GM21619 (cell line): ENCODE measurements around the gene ASPSCR1.
"Not testable (repeated sequence)": the region's sequence is repeated elsewhere in the genome, so short reads cannot be mapped to it uniquely, and the experiment has no call there.

ENCODE experiments used
- ATAC-seq: cut with Tn5 transposase; IDR thresholded peaks from one replicate; pipeline ENCODE4 v1.9.1; 2021; ENCODE audit not compliant: unreplicated experiment

The ASPSCR1 gene

DNA sequence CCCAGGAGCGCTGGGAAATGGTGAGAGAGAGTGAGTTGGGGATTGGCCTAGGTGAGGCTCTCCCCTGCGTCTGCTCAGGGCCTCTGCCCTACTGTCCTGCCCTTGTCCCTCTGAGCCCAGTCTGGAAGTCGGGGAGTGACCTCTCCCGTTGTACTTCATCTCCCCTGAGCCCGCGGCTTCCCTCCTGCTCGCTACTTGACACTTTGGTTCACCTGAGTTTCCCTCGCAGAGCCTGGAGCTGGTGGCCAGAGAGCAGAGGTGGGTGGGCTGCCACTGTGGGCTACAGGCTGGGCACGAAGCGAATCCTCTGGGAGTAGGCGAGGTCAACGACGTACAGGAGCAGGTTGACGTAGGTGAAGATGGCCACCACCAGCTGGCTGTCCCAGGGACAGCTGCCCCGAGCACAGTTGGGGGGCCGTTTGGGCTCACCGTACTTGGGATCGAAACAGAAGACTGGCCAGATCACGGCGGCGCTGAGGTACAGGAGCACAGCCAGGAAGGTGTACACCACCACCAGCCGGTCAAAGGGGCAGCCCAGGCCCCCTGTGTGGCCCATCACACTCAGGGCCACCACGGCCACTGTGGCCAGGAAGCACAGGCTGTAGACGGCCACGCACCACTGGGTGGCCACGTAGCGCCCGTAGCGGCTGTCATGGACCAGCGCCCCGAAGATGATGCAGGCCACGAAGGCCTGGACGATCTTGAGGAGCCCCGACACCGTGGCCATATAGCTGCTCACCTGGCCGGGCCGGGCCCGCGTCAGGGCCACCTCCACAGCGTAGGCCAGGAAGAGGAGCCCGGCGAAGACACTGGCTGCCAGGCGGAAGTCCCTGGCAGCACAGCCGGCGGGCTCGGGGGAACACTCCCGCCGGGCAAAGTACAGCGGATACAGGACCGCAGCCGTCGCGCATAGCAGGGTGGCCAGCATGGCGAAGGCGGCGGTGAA is 36.6 kb upstream of the ASPSCR1 start:
- no peak for ATAC-seq

DNA sequence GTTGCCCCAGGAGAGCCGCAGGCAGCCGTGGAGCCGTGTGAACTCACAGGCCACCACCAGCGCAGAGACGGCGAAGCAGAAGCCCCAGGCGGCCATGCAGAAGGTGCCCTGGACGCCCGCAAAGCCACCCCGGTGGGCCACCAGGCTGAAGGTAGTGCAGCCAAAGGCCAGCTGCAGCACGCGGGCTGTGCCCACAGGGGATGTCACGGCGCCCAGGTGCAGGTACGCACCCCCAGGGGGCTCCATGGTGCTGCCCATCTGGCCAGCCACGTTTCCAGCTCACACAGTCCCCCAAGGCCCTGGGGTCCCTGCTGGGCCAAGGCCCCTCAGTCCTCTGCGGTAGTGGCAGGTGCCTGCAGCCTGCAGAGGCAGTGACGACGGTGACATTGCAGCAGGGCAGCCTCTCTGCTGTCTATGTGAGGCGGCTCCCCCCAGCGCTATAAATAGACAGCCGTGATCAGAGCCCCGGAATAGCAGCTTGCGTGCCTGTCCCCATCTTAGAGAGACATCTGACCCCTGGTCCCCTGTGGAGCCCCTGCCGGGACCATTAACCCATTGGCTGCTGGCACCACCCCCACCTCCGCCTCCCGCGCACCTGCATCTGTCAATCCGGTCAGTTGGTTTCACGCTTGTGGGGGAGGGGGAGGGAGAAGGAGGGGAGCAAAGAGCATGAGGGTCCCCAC is 35.8 kb upstream of the ASPSCR1 start:
- no peak for ATAC-seq

DNA sequence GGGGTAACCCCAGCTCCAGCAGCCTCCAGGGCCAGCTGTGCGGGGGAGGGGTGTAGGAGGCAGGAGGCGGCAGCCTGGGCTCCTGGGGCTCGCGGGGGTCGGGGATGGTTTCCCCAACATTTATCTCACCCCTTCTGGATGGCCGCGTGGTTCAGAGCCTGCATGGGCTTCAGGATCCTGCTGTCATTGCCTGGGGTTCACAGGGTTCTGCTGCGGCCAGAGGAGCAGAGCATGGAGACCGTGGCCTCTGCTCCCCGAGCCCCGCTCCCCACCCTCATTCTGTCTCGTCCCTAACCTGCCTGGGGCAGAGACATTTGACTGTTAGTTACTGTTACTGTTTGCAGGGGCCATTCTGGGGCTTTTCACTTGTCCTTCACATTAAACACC is 35.3 kb upstream of the ASPSCR1 start:
- no peak for ATAC-seq

DNA sequence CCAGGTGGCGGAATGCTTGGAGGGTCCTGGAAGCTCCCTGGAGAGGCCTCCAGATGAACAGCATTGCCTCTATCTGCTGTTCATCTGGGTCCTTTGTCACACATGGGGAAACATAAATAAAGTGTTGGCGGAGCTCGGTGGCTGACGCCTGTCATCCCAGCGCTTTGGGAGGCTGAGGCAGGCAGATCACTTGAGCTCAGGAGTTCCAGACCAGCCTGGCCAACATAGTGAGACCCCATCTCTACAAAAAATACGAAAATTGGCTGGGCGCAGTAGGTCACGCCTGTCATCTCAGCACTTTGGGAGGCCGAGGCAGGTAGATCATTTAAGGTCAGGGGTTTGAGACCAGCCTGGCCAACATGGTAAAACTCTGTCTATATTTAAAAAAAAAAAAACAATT is 32.6 kb upstream of the ASPSCR1 start:
- no peak for ATAC-seq

DNA sequence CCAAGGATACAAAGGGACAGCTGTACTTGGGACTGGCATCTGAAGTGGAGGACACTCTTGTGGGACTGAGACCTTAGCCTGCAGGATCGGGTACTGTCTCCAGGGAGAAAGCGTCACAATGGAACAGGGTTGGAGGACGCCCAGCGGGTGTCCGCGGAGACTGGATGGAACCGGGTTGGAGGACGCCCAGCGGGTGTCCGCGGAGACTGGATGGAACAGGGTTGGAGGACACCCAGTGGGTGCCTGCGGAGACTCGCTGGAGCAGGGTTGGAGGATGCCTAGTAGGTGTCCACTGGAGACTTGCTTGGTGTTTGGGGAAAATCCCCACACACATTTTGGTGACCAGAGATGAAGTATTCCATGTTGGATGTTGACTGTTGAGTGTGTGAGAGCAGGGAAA is 30.2 kb upstream of the ASPSCR1 start, which contains the start of gene MYADML2:
Gene MYADML2, minus strand, starts transcription at position 45 of the 400 bp plus-strand sequence. CDS start 5,492 bp downstream, outside the sequence.
- ATAC-seq: no peak

DNA sequence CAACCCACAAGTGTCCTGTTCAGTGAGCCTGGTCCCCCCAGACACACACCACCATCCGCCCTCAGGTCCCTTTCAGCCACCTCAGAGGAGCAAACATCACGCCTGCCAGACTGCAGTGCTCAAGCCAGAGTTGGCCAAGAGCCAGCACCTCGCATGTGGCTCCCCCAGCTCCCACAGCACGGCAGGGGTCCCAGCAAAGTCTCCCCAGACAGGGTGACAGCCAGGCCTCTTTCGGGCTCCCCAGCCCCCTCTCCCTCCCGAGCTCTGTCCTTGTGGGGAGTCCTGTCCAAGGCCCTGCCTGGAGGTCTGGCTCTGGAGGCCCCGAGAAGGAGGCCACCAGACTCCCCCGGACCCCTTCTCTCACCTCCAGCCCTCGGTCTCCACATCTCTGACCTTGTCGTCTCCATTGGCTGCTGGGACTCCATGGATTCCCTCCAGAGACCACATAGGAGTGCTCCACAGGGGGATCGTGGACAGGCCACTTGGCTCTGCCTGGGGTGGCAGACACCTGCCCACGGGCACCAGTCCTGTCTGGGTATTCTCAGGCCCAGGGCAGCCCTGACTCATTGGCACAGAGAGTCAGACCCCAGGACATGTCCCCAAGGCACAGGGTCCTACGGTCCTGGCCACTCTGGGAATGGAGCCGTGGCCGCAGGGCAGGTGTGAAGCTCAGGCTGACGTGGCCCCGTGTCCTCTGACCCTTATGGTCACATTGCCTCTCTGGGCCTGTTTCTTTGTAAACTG is 28.6 kb upstream of the ASPSCR1 start:
- ATAC-seq: no peak

DNA sequence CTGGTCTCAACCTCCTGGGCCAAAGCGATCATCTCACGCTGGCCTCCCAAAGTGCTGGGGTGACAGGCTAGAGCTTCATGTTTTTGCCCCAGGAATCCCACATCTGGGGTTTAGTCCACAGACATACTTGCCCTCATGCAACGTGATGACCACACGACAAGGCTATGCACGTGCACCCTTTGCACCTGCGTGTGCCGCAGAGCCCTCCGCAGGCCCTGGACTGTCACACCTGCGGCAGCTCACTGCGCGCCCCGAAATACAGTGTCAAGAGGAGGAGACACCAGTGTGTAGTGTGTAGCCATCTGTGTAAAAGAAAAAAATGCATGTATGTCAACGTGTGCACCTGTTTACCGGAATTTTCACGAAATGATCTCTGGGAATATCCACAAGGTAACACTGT is 26.9 kb upstream of the ASPSCR1 start:
- ATAC-seq: no peak

DNA sequence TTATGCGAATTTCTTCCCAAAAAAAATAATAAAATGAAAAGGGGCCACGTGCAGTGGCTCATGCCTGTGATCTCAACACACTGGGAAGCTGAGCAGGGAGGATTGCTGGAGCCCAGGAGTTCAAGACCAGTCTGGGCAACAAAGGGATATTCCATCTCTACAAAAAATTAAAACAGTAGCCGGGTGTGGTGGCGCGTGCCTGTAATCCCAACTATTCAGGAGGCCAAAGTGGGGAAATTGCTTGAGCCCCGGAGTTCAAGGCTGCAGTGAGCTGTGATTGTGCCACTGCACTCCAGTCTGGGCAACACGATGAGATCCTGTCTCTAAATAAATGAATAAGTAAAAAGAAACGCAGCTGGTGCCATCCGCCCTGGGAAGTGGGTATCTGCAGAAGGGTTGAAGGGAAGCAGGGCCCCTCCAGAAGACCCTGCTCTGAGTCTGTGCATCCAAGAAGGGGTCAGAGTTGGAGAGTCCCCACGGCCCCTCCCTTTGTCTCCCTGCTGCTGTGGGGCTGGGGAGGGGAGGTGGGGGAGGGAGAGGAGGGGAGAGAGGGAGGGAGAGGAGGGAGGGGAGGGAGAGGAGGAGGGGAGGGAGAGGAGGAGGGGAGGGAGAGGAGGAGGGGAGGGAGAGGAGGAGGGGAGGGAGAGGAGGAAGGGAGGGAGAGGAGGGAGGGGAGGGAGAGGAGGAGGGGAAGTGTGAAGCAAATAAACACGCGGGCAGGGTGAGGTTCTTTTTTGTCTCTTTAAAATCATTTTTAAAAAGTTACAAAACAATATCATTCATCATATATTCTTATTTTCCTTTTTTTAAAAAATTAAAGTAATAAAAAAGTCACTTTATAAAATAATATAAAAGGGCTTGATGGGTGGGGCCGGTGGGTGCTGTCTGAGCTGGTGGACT is 25.4 kb upstream of the ASPSCR1 start:
- no peak for ATAC-seq

DNA sequence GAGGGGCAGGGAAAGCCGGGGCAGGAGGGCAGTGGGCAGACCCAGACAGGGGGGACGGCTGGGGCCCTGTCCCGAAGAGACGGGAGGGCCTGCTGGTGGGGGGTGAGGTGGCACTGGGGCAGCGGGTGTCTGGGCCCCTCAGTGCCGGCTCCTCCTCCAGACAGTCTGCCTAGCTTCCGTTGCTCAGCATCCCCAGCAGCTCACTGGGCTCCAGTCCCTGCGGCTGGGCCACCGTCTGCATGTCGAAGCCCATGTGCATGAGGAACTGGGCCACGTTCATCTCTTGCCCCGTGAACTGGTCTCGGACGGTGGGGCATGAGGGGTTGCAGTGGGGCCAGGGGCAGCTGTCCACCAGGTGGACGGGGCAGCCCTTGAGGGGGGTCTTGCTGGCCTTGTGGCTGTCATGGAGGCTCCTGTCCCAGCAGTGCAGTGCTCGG is 24.6 kb upstream of the ASPSCR1 start:
- ATAC-seq: no peak

DNA sequence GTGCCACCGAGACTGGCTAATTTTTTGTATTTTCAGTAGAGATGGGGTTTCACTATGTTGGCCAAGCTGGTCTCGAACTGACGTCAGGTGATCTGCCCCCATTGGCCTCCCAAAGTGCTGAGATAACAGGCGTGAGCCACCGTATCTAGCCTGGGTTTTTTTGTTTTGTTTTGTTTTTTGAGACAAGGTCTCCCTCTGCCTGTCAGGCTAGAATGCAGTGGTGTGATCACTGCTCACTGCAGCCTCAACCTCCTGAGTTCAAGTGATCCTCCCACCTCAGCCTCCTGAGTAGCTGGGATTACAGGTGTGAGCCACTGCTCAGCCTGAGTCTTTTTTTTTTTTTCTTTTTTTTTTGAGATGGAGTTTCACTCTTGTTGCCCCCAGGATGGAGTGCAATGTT is 24.0 kb upstream of the ASPSCR1 start:
- ATAC-seq: not testable (repeated sequence)

DNA sequence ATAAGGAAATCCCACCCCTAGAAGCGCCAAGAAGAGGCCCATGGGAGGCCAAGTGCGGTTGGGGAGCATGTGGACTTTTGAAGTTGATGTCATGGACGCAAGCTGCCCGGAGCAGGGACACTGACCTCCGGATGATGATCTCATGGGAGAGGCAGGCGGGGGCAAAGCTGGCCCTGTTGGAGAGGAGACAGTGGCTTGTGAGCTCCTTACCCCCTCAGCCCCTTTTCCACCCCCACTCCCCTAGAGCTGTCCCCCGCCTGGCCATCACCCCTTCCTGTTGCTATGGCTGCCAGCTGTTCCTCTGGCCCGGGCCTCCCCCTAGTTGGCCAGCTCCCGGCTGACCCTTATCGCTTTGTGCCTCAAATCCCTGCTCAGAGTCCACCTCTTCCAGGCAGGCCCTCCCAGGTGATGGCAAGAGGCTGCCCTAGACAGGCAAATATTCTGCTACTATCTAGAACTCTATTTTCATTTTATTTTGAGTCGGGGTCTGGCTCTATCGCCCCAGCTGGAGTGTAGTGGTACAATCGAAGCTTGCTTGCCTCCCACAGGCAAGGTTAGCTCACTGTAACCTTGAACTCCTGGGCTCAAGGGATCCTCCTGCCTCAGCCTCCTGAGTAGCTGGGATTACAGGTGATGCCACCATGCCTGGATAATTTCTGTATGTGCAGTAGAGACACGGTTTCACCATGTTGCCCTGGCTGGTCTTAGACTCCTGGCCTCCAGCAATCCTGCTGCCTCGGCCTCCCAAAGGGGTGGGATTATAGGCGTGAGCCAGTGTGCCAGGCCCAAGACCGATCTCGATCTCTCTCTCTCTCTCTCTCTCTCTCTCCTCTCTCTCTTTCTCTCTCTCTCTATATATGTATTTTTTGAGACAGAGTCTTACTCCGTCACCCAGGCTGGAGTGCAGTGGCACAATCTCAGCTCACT is 23.0 kb upstream of the ASPSCR1 start:
- no peak for ATAC-seq

DNA sequence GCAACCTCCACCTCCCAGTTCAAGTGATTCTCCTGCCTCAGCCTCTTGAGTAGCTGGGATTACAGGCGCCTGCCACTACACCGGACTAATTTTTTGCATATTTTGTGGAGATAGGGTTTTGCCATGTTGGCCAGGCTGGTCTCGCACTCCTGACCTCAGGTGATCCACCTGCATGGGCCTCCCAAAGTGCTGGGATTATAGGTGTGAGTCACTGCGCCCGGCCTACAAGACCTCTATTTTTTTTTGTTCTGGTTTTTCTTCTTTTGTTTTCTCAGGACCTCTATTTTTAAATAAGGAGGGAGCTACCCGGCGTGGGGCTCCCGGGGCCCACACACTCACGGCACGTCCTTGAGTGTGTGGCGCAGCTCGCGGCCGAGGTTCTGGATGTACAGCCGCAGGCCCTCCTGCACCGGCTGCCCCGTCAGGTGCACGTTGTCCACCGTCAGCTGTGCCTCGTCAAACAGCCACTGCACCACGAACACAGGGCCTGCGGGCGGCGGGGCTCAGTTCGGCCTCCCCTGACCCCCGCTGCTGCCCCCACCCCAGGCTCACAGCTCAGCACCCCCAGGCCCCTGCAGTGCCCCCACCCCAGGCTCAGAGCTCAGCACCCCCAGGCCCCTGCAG is 22.3 kb upstream of the ASPSCR1 start:
- no peak for ATAC-seq

DNA sequence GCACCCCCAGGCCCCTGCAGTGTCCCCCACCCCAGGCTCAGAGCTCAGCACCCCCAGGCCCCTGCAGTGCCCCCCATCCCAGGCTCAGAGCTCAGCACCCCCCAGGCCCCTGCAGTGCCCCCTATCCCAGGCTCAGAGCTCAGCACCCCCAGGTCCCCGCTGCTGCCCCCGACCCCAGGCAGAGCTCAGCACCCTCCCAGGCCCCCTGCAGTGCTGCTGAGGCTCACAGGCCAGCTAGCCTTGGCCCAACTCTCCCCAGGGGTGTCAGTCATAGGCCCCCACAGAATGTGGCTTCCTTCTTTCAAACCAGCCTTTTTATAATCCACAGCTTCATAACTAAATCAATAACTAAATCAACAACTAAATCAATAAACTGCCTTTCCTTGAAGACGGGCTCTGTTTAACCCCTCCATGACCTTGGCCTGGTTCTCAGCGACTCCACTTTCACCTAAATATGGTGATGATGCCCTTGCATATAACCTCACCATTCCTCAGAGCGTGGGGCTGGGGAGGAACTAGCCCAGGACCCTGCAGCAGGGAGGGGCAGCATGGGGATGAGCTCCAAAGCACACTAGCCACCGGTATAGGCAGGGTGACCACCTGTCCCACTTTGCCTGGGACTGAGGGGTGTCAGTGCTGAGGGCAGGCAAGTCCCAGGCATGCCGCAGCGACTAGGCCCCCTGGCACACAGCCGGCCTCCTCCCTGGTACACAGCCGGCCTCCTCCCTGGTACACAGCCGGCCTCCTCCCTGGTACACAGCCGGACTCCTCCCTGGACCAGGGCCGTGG is 21.5 kb upstream of the ASPSCR1 start:
- no peak for ATAC-seq

DNA sequence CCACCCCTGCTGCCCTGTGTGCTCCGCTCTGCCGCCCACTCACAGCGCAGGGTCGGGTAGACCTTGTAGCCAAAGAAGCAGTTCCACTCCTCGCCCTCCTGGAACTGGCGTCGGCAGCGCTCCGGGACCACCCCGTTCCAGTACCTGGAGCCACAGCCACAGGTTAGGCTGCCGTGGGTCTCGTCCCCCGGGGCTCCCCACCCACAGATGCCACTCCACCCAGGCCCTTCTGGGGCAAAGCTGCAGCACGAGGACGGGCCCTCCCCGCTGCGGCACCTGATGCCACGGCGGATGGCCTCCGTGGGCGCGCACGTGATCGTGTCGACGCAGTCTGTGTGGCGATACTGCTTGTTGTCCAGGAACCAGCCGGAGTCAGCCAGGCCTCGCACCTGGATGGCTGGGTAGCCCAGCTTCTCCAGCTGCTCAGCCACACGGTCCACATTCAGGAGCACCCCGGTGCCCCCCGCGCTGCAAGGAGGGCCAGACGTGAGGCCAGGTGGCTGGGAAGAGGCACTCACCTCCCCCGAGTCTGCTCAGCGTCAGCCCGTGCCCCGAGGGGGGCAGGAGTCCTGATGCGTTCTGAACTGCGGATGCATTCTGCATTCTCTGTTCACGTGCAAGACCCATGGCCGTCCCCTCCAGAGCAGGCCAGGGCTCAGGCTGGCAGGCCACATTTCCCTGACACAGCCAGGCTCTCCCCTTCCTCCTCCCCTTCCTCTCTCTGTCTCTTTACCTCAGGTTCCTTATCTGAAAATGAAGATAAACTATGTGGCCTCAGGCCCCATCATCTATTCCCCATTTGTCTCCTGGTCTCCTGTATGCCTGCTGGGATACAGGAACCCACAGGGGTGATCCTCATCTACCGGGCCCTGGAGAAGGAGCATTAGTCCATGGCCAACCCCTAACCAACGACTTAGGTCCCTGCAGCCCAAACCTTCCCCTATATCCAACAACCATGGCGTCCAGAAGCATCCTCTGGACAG is 20.5 kb upstream of the ASPSCR1 start:
- no peak for ATAC-seq

DNA sequence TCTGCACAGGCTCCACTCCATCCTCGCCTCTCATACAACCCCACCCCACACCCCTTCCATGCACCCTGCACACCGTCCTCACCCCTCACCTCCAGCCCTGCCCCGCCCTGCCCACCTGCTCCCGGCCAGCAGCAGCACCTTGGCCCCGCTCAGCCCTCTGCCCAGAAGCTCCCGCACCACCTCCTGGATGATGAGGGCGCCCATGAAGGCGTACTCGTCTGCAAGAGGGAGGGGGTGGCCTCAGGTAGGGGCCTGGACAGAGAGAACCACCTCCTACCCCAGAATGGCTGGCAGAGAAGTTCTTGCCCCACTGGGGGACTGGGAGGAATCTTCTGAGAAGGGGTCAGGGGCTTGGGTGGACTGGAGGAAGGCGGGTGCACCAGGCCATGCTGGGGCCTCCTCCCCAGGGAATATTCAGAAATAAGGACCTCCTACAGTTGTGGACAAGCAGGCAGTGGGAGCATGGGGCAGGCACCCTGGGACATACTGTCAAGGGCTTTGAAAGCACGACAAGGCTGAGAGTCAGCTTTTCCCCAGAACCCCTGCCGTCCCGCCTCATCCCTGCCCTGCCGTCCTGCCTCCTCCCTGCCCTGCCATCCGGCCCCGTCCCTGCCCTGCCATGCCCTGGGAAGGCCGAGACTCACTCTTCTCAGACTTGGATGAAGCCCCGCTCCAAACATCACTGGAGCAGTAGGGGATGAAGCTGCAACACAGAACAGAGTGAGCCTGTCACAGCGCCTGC is 19.6 kb upstream of the ASPSCR1 start:
- no peak for ATAC-seq

DNA sequence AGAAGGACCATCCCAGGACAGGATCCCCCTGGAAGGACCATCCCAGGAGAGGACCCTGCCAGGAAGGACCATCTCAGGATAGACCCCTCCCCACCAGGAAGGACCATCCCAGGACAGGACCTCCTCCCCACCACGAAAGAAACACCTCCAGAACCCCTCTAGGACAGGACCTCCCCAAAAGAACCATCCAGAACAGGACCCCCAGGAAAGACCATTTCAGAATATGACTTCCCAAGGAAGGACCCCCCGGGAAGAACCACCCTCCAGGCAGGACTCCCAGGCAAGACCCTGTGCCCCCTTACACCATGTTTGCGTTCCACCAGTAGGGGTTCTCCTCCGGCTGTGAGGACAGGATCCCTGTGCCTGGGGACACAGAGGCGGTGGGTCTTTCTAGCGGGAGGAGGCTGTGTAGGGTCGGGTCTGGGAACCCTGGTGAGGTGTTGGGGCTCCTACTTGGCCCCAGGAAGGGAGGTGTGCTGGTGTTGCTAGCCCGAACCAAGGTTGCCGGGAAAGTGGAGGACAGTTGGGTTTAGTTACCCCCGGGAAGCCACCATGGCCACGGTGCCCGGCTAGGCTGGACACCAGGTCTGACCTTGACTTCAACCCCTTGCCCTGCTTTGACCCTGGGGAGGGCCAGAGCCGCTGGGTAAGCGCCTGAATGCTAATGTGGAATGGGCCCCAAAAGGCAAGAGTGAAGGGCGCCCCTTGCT is 18.6 kb upstream of the ASPSCR1 start:
- no peak for ATAC-seq
